K562 (cell line): ENCODE measurements around the gene SZT2.

Source experiments
- BRD9 ChIP-seq: fragments of 450-650 bp; IDR thresholded peaks from 2 replicates; pipeline ENCODE4 v1.6.1; 2018; ENCODE audit warnings: low read depth; ENCODE audit not compliant: partially characterized antibody
- LCOR ChIP-seq: sonication (generic); formaldehyde crosslinking; IDR thresholded peaks from 2 replicates; pipeline ENCODE4 v1.8.0; 2022; ENCODE audit warnings: mild to moderate bottlenecking, missing genetic modification reagents
- U2AF2 ChIP-seq: fragments of 200-400 bp; formaldehyde crosslinking; optimal IDR thresholded peaks from 2 replicates; pipeline ENCODE3; 2017; ENCODE audit warnings: low read depth, mild to moderate bottlenecking, low read length
- TF ChIP-seq, protein P1 (sequence below), 2 experiments: fragments of 450-650 bp; formaldehyde crosslinking in 1 of 2; IDR thresholded peaks; 2 replicates each; pipeline versions ENCODE4 v1.4.0 to v1.6.1; 2014 to 2020; ENCODE audit warnings: mild to moderate bottlenecking in 2 of 2, borderline replicate concordance in 1 of 2, low read depth in 1 of 2
- TF ChIP-seq, protein P2 (sequence below), 3 experiments: IDR thresholded peaks in 2 of 3; conservative IDR thresholded peaks in 1 of 3; 2 replicates each; pipeline ENCODE4 v1.5.1; 2011 to 2012; ENCODE audit warnings: low read length in 3 of 3, mild to moderate bottlenecking in 3 of 3, control low read depth in 2 of 3, improper control_type of control experiment in 1 of 3, inconsistent platforms in 1 of 3, low read depth in 1 of 3, mixed read lengths in 1 of 3, moderate library complexity in 1 of 3; ENCODE audit not compliant: insufficient read depth in 2 of 3
- TF ChIP-seq, protein P3 (sequence below): sonication (generic); formaldehyde crosslinking; IDR thresholded peaks from 2 replicates; pipeline ENCODE4 v1.8.1; 2023; ENCODE audit warnings: mild to moderate bottlenecking, missing genetic modification reagents

DNA sequence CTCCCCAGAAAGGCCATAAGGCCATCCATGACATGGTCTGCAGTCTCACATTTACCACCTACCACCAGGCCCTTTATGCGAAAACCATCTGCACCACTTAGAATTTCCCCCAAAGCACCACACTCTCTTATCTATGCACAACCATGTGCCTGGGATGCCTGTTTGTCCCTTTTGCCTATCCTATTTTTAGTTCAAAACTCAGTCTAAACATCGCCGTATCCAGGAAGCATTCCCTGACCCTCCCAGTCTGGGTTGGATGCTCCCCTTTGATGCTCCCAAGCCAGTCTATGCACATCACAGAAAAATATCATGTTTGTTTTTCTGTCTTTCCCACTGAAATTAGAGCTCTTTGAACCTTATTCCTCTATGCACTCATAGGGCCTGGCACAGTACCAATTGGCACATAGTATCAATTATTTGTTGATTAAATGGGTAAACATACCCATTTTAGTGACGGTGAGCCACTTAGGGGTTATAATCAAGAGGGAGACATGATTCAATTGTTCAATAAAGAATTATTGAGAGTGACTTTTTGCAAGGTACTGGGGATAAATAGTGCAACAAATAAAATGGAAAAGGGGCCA lies 45.3 kb upstream of the SZT2 start:
- TF ChIP-seq, protein P1, sequence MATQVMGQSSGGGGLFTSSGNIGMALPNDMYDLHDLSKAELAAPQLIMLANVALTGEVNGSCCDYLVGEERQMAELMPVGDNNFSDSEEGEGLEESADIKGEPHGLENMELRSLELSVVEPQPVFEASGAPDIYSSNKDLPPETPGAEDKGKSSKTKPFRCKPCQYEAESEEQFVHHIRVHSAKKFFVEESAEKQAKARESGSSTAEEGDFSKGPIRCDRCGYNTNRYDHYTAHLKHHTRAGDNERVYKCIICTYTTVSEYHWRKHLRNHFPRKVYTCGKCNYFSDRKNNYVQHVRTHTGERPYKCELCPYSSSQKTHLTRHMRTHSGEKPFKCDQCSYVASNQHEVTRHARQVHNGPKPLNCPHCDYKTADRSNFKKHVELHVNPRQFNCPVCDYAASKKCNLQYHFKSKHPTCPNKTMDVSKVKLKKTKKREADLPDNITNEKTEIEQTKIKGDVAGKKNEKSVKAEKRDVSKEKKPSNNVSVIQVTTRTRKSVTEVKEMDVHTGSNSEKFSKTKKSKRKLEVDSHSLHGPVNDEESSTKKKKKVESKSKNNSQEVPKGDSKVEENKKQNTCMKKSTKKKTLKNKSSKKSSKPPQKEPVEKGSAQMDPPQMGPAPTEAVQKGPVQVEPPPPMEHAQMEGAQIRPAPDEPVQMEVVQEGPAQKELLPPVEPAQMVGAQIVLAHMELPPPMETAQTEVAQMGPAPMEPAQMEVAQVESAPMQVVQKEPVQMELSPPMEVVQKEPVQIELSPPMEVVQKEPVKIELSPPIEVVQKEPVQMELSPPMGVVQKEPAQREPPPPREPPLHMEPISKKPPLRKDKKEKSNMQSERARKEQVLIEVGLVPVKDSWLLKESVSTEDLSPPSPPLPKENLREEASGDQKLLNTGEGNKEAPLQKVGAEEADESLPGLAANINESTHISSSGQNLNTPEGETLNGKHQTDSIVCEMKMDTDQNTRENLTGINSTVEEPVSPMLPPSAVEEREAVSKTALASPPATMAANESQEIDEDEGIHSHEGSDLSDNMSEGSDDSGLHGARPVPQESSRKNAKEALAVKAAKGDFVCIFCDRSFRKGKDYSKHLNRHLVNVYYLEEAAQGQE (IDR thresholded peaks at IDR 0.05; ENCODE audit: borderline replicate concordance) = no peak
- TF ChIP-seq, protein P1 (CRISPR knock-in tag; IDR thresholded peaks at IDR 0.05; ENCODE audit: low read depth) = no peak
- TF ChIP-seq, protein P2, sequence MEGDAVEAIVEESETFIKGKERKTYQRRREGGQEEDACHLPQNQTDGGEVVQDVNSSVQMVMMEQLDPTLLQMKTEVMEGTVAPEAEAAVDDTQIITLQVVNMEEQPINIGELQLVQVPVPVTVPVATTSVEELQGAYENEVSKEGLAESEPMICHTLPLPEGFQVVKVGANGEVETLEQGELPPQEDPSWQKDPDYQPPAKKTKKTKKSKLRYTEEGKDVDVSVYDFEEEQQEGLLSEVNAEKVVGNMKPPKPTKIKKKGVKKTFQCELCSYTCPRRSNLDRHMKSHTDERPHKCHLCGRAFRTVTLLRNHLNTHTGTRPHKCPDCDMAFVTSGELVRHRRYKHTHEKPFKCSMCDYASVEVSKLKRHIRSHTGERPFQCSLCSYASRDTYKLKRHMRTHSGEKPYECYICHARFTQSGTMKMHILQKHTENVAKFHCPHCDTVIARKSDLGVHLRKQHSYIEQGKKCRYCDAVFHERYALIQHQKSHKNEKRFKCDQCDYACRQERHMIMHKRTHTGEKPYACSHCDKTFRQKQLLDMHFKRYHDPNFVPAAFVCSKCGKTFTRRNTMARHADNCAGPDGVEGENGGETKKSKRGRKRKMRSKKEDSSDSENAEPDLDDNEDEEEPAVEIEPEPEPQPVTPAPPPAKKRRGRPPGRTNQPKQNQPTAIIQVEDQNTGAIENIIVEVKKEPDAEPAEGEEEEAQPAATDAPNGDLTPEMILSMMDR (IDR thresholded peaks at IDR 0.05 in 2 of 3, conservative IDR thresholded peaks at IDR 0.05 in 1 of 3; ENCODE audit: insufficient read depth in 2 of 3, low read depth in 1 of 3, low read length in 3 of 3) = no peak
- no peak for TF ChIP-seq BRD9
- no peak for TF ChIP-seq LCOR (CRISPR knock-in tag)
- TF ChIP-seq U2AF2 = no peak
- TF ChIP-seq, protein P3, sequence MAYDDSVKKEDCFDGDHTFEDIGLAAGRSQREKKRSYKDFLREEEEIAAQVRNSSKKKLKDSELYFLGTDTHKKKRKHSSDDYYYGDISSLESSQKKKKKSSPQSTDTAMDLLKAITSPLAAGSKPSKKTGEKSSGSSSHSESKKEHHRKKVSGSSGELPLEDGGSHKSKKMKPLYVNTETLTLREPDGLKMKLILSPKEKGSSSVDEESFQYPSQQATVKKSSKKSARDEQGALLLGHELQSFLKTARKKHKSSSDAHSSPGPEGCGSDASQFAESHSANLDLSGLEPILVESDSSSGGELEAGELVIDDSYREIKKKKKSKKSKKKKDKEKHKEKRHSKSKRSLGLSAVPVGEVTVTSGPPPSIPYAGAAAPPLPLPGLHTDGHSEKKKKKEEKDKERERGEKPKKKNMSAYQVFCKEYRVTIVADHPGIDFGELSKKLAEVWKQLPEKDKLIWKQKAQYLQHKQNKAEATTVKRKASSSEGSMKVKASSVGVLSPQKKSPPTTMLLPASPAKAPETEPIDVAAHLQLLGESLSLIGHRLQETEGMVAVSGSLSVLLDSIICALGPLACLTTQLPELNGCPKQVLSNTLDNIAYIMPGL (CRISPR knock-in tag) = no peak
